OCI-LY3 (cell line): ENCODE measurements around the gene SCYGR6.

Source experiments
- H2AFZ ChIP-seq: fragments of 200-600, 300-600 bp; shearing (Covaris generic); 2 replicates; pipeline ENCODE4 v1.6.0; 2014; ENCODE audit warnings: antibody characterized with exemption, low read depth, low read length
- H3K27ac ChIP-seq: fragments of 200-600, 300-600 bp; sonication (generic); 2 replicates; pipeline ENCODE4 v1.5.1; 2014; ENCODE audit warnings: mild to moderate bottlenecking, low read length, moderate library complexity, mixed read lengths
- H3K27me3 ChIP-seq: fragments of 200-600, 300-600 bp; sonication (generic); 2 replicates; pipeline ENCODE4 v1.6.1; 2014; ENCODE audit warnings: low read depth, low read length, mixed read lengths
- H3K36me3 ChIP-seq: fragments of 200-600, 300-600 bp; sonication (generic); replicated peaks from 2 replicates; pipeline ENCODE3; 2014; ENCODE audit warnings: low read depth, low read length, mixed read lengths
- H3K4me1 ChIP-seq: fragments of 300-600, 200-600 bp; sonication (generic); 2 replicates; pipeline ENCODE4 v1.6.1; 2014; ENCODE audit warnings: low read length, mixed read lengths
- H3K4me2 ChIP-seq: fragments of 200-600, 300-600 bp; sonication (generic); 2 replicates; pipeline ENCODE4 v1.6.1; 2014; ENCODE audit warnings: low read length, mixed read lengths
- H3K4me3 ChIP-seq: fragments of 300-600, 200-600 bp; sonication (generic); 2 replicates; pipeline ENCODE4 v1.5.1; 2014; ENCODE audit warnings: antibody characterized with exemption, mild to moderate bottlenecking, low read length, moderate library complexity
- H3K79me2 ChIP-seq: fragments of 300-600, 200-600 bp; shearing (Covaris generic); 2 replicates; pipeline ENCODE4 v1.6.1; 2014; ENCODE audit warnings: mild to moderate bottlenecking, low read length, mixed read lengths
- H3K9ac ChIP-seq: fragments of 300-600, 200-600 bp; shearing (Covaris generic); 2 replicates; pipeline ENCODE4 v1.6.0; 2014; ENCODE audit warnings: mild to moderate bottlenecking, low read length, moderate library complexity
- H3K9me3 ChIP-seq: fragments of 200-600, 300-600 bp; shearing (Covaris generic); 2 replicates; pipeline ENCODE4 v1.6.1; 2014; ENCODE audit warnings: low read length, mixed read lengths; ENCODE audit not compliant: insufficient read depth
- H4K20me1 ChIP-seq: fragments of 200-600, 300-600 bp; sonication (generic); 2 replicates; pipeline ENCODE4 v1.6.1; 2016; ENCODE audit warnings: low read length, mixed read lengths; ENCODE audit not compliant: insufficient read depth
- CTCF ChIP-seq: fragments of 200-600, 300-600 bp; sonication (generic); IDR thresholded peaks from 2 replicates; pipeline ENCODE4 v1.5.1; 2014; ENCODE audit warnings: antibody characterized with exemption, low read length, low read depth
- EZH2phosphoT487 ChIP-seq: fragments of 200-600 bp; shearing (Covaris generic); IDR thresholded peaks from 2 replicates; pipeline ENCODE4 v1.6.1; 2018; ENCODE audit warnings: antibody characterized with exemption, mixed run types, low read depth

The SCYGR6 gene

GRCh38 chr2:227707390-227707789, 17.2 kb downstream of the SCYGR6 start:
- Histone ChIP-seq H4K20me1 (no peaks in the 10 kb centered on the region), H3K4me3 (no peak overlapping the region), H3K36me3 (no peaks in the 10 kb centered on the region), H3K4me2 (no peak overlapping the region), H3K9me3 (no peaks in the 10 kb centered on the region), H3K79me2 (no peaks in the 10 kb centered on the region), H2AFZ (no peak overlapping the region), H3K27me3 (peaks cover 7% of the 10 kb centered on the region; the same call in 1 of the 2 replicates), H3K9ac (no peak overlapping the region), H3K27ac (no peak overlapping the region), H3K4me1 (no peaks in the 10 kb centered on the region)
- no peak for TF ChIP-seq EZH2phosphoT487
- no peak for TF ChIP-seq CTCF

GRCh38 chr2:227706859-227707258, 17.7 kb downstream of the SCYGR6 start:
- no peak overlapping the region for H3K9ac ChIP-seq
- H3K79me2 ChIP-seq, result no peaks in the 10 kb centered on the region
- H3K27me3 ChIP-seq, result peaks cover 11% of the 10 kb centered on the region; the same call in 1 of the 2 replicates
- H4K20me1 ChIP-seq, result no peaks in the 10 kb centered on the region
- no peak overlapping the region for H3K4me3 ChIP-seq
- H3K36me3 ChIP-seq, result no peaks in the 10 kb centered on the region
- no peaks in the 10 kb centered on the region for H3K9me3 ChIP-seq
- no peaks in the 10 kb centered on the region for H3K4me1 ChIP-seq
- no peak overlapping the region for H2AFZ ChIP-seq
- no peak overlapping the region for H3K27ac ChIP-seq
- H3K4me2 ChIP-seq, result no peak overlapping the region
- no peak for TF ChIP-seq CTCF
- TF ChIP-seq EZH2phosphoT487, result no peak

GRCh38 chr2:227703961-227704360, 20.6 kb downstream of the SCYGR6 start:
- H3K4me2 ChIP-seq, result no peak overlapping the region
- H3K4me1 ChIP-seq, result no peaks in the 10 kb centered on the region
- no peak overlapping the region for H3K27ac ChIP-seq
- no peaks in the 10 kb centered on the region for H3K36me3 ChIP-seq
- no peak overlapping the region for H3K4me3 ChIP-seq
- peaks cover 11% of the 10 kb centered on the region; the same call in 1 of the 2 replicates for H3K27me3 ChIP-seq
- H4K20me1 ChIP-seq, result no peaks in the 10 kb centered on the region
- H2AFZ ChIP-seq, result no peak overlapping the region
- H3K9ac ChIP-seq, result no peak overlapping the region
- H3K9me3 ChIP-seq, result no peaks in the 10 kb centered on the region
- TF ChIP-seq CTCF, result no peak
- no peak for TF ChIP-seq EZH2phosphoT487
- H3K79me2 ChIP-seq, result no peaks in the 10 kb centered on the region

GRCh38 chr2:227703280-227703732, 21.3 kb downstream of the SCYGR6 start:
- H3K4me2 ChIP-seq, result no peak overlapping the region
- no peaks in the 10 kb centered on the region for H3K4me1 ChIP-seq
- no peak overlapping the region for H3K27ac ChIP-seq
- no peaks in the 10 kb centered on the region for H3K9me3 ChIP-seq
- peaks cover 11% of the 10 kb centered on the region; the same call in 1 of the 2 replicates for H3K27me3 ChIP-seq
- TF ChIP-seq EZH2phosphoT487 (no peak), CTCF (no peak)
- H3K4me3 ChIP-seq, result no peak overlapping the region
- H3K9ac ChIP-seq, result no peak overlapping the region
- H3K36me3 ChIP-seq, result no peaks in the 10 kb centered on the region
- H2AFZ ChIP-seq, result no peak overlapping the region
- no peaks in the 10 kb centered on the region for H4K20me1 ChIP-seq
- H3K79me2 ChIP-seq, result no peaks in the 10 kb centered on the region
